HEK293T (cell line): ENCODE data around the gene GPR149.

Source experiments
- CTCF ChIA-PET: fragments of 350-600 bp; formaldehyde crosslinking; extraction: SDS; loops from one replicate; lab custom pipeline; 2021; ENCODE audit warnings: antibody characterized with exemption, inconsistent platforms; lab: Yijun Ruan, JAX
- POLR2A ChIA-PET: fragments of 350-600 bp; formaldehyde crosslinking; extraction: SDS; loops from one replicate; lab custom pipeline; 2020; ENCODE audit warnings: antibody characterized with exemption, inconsistent platforms; lab: Yijun Ruan, JAX
- DNase-seq: peaks from one replicate; pipeline ENCODE4 v3.0.0; 2012; ENCODE audit warnings: mixed read lengths; ENCODE audit errors: extremely low spot score
- ARNT ChIP-seq: fragments of 450-650 bp; IDR thresholded peaks from 2 replicates; pipeline ENCODE4 v1.6.1; 2017; ENCODE audit warnings: mild to moderate bottlenecking
- BHLHE40 ChIP-seq: fragments of 450-650 bp; IDR thresholded peaks from 2 replicates; pipeline ENCODE4 v1.6.1; 2016; ENCODE audit warnings: mild to moderate bottlenecking, moderate library complexity, borderline replicate concordance
- CTBP1 ChIP-seq: fragments of 450-650 bp; IDR thresholded peaks from 2 replicates; pipeline ENCODE4 v1.6.1; 2016; ENCODE audit warnings: borderline replicate concordance
- ELF4 ChIP-seq: fragments of 450-650 bp; IDR thresholded peaks from 2 replicates; pipeline ENCODE4 v1.6.1; 2017; ENCODE audit warnings: antibody characterized with exemption
- FOXA1 ChIP-seq: fragments of 450-650 bp; IDR thresholded peaks from 2 replicates; pipeline ENCODE4 v1.6.1; 2016; ENCODE audit warnings: mild to moderate bottlenecking
- FOXK2 ChIP-seq: fragments of 450-650 bp; IDR thresholded peaks from 2 replicates; pipeline ENCODE4 v1.6.1; 2016; ENCODE audit warnings: mild to moderate bottlenecking
- FOXM1 ChIP-seq: fragments of 450-650 bp; IDR thresholded peaks from 2 replicates; pipeline ENCODE4 v1.6.1; 2017; ENCODE audit warnings: mild to moderate bottlenecking, borderline replicate concordance
- HDGF ChIP-seq: fragments of 450-650 bp; IDR thresholded peaks from 2 replicates; pipeline ENCODE4 v1.6.1; 2017; ENCODE audit warnings: antibody characterized with exemption, borderline replicate concordance
- L3MBTL2 ChIP-seq: fragments of 450-650 bp; conservative IDR thresholded peaks from 2 replicates; pipeline ENCODE4 v1.6.1; 2016; ENCODE audit warnings: mild to moderate bottlenecking
- LEF1 ChIP-seq: fragments of 450-650 bp; IDR thresholded peaks from 2 replicates; pipeline ENCODE4 v1.6.1; 2017; ENCODE audit warnings: mild to moderate bottlenecking, borderline replicate concordance
- NFRKB ChIP-seq: fragments of 450-650 bp; IDR thresholded peaks from 2 replicates; pipeline ENCODE4 v1.6.1; 2016; ENCODE audit warnings: mild to moderate bottlenecking, moderate library complexity
- SP1 ChIP-seq: fragments of 450-650 bp; IDR thresholded peaks from 2 replicates; pipeline ENCODE4 v1.6.1; 2017
- SUZ12 ChIP-seq: fragments of 450-650 bp; IDR thresholded peaks from 2 replicates; pipeline ENCODE4 v1.6.1; 2016; ENCODE audit warnings: mild to moderate bottlenecking
- TARDBP ChIP-seq: fragments of 450-650 bp; IDR thresholded peaks from 2 replicates; pipeline ENCODE4 v1.6.1; 2016
- ZNF384 ChIP-seq: fragments of 450-650 bp; IDR thresholded peaks from 2 replicates; pipeline ENCODE4 v1.6.1; 2016
- TF ChIP-seq, protein P1 (sequence below): fragments of 450-650 bp; IDR thresholded peaks from 2 replicates; pipeline ENCODE4 v1.6.1; 2016

Gene GPR149

DNA sequence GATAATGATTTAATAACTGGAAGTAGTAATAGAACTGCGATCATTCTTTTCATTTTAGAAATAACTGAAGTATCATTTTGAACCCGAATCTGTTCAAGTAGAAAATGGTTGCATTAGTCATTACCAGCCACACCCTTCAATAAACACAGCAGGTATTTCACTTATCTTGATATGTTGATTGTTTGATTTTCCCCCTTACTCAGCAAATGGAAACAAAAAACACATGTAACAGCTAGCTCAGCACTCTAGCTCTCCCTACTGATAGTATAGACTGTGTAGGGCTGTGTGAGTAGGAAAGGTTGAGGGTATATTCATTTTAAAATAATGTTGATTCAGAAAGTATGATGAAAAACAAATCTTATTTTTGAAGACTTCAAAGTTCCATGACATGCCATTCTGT, 1.1 kb upstream of the GPR149 start:
- ChIA-PET POLR2A (no interaction called here), CTCF (no interaction called here)
- no peak for TF ChIP-seq TARDBP
- TF ChIP-seq SP1 = no peak
- no peak for TF ChIP-seq ARNT
- no peak for TF ChIP-seq FOXA1
- no peak for TF ChIP-seq NFRKB
- no peak for TF ChIP-seq LEF1
- no peak for TF ChIP-seq FOXM1
- no peak for TF ChIP-seq BHLHE40
- TF ChIP-seq, protein P1, sequence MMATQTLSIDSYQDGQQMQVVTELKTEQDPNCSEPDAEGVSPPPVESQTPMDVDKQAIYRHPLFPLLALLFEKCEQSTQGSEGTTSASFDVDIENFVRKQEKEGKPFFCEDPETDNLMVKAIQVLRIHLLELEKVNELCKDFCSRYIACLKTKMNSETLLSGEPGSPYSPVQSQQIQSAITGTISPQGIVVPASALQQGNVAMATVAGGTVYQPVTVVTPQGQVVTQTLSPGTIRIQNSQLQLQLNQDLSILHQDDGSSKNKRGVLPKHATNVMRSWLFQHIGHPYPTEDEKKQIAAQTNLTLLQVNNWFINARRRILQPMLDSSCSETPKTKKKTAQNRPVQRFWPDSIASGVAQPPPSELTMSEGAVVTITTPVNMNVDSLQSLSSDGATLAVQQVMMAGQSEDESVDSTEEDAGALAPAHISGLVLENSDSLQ = no peak
- no peak for TF ChIP-seq ELF4
- TF ChIP-seq L3MBTL2 = no peak
- TF ChIP-seq HDGF = no peak
- no peak for DNase-seq

DNA sequence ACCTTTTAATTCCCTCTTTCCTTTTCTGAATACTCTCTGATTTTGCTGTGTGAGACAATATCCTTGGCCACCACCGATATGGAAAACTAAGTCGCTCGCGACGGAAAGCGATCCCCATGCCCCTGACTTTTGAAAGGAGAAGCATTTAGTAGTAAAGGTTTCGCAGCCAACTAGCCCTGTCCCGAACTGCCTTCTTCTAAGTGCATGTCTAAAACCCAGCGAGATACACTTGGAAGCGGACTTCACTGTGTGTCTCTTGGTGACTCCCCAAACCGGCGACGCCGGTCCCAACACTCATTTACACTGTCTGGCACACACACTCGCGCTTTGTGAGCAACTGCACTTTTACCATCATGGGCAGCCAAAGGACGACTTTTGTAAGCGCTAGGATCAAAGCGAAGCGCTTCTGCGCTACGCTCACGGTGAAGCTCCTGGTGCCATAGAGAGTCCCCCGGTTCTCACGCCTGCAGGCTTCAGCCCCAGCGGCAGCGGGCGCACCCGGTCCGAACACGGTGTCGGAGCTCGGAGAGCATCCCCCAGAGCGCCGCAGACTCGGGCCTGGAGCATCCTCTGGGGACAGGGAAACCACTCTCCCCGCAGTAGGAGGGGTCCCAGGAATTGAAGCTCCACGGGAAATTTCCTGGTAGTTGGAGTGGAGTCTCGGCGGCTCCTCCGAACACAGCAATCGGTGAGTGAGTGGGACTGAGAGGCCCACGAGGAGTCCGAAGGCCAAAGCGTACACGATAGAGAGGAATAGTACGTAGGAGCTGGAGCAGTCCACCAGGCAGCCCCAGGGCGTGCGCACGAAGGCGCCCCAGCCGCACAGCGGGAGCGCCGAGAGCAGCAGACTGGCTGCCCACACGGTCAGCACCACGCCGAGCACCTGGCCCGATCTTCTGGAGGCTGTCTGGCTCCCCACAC, 1.4 kb downstream of the GPR149 start:
- POLR2A ChIA-PET = no interaction called here
- TF ChIP-seq L3MBTL2 = peak; percentile 29; the same call in 1 of the 2 replicates
- TF ChIP-seq NFRKB = no peak
- CTCF ChIA-PET = no interaction called here
- no peak for DNase-seq

DNA sequence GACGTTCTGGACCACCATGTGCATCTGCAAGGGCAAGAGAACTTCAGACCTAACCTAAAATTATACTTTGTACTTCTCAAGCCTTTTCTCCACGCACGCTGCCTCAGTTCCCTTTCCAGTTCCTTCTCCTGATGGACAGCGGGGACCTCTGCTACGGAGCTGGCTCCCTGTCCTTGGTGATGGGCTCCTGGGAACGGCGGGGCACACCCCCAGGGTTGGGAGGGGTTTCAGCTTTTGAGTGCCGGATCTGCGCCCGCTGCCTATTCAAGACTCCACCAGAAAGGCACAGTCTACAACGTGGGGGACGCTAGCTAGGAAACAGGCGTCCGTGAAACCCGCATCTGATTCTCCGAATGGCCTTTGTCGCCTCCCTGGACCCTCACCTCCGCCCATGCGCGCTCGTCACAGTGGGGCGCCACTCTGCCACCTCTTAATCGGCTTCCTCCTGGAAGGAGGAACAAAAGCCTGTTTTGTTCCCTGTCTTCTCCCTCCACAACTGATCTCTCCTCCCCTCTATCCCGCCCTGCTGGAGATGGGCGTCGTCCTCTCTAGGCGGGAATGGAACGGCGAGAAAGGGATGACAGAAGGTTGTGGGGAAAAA, 2.2 kb downstream of the GPR149 start:
- CTCF ChIA-PET = no interaction called here
- TF ChIP-seq SP1 = no peak
- no peak for TF ChIP-seq FOXM1
- no peak for TF ChIP-seq FOXA1
- TF ChIP-seq FOXK2 = no peak
- TF ChIP-seq BHLHE40 = no peak
- TF ChIP-seq L3MBTL2 = peak; percentile 61
- TF ChIP-seq ELF4 = no peak
- POLR2A ChIA-PET = no interaction called here
- DNase-seq = no peak

DNA sequence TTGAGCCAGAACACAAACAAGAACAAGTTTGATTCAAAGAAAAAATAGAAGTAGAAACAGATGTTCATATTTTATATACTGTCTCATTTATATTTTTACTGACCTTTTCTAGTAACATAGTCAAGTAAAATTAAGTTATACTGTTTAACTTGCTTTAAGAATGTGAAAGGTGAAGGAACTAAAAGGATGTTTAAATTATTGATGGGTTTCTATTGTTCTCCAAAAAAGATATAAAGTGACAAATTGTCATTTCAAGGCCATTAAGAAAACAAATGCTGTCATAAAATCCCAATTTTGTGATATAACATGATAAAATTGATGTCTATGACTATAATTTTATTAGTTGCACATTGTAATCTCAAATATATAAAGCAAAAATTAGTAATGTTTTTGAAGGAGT, 7.3 kb downstream of the GPR149 start:
- ChIA-PET POLR2A (no interaction called here), CTCF (no interaction called here)
- no peak for DNase-seq
- TF ChIP-seq NFRKB (no peak), ARNT (no peak), CTBP1 (no peak), ELF4 (no peak), ZNF384 (no peak), HDGF (no peak), FOXA1 (no peak)

DNA sequence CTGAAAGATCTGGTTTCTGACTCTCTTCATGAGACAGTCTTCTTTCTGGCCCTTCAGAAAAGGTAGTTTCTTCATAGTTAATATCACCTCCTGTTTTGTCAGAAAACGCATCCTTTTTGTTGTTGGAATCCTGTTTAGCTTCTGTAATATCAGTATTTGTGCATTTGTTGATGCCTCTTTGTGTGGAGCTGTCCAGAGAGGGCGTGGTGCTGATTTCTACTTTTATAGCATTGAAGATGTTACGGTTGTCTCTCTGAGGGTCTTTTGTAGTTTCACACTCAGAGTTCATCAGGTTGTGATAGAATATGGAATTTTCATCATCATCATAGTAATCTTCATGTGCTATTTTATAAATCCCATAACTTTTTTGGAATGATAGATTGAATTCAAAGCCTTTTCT, 8.9 kb downstream of the GPR149 start:
- ChIA-PET CTCF (no interaction called here), POLR2A (no interaction called here)
- no peak for DNase-seq
- TF ChIP-seq HDGF = no peak
- TF ChIP-seq SP1 = no peak
- TF ChIP-seq ARNT = no peak
- TF ChIP-seq NFRKB = no peak
- TF ChIP-seq, protein P1 = no peak
- no peak for TF ChIP-seq TARDBP
- TF ChIP-seq FOXK2 = no peak
- TF ChIP-seq ELF4 = no peak
- TF ChIP-seq ZNF384 = no peak
- no peak for TF ChIP-seq LEF1

DNA sequence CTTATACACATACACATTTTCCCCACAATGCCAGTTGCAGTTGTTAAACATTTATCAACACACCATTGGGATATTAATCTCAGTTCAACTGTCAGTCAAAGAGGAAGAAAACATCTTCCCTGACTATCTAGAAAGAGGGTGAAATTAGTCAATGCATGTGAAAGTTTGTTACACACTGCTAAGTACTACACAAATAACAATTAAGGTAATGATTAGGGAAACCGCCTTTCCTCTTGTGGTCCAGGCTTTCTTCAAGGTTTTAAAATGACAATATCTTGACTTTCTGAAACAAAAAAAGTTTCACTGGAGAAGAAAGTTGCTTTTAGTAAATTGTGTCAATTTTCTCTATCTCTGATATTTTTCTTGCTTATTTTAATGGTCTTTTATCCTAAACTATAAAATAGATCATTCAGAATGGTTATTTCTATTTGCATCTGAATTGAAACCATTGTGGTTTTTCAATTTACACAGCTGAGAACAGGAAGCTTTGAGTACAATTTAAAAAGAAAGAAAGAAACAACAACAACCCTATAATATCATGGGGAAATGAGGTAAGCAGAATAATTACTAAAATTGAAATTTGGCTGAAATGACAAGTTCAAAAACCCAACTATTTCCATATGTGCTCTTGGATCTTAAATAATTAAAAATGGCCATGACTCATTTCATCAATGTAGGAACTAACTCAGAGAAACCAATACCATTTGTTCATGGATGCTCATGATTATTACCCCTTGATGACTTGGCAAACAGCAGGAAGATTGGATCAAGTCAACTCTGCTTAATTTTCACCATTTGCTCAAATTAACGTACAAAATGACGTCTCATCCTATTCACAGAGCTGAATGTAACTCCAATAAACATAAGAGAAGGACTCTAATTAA, 31.7 kb downstream of the GPR149 start:
- CTCF ChIA-PET = no interaction called here
- POLR2A ChIA-PET = no interaction called here
- no peak for TF ChIP-seq FOXK2
- TF ChIP-seq LEF1 = no peak
- TF ChIP-seq ZNF384 = no peak
- TF ChIP-seq HDGF = no peak
- TF ChIP-seq SUZ12 = no peak
- no peak for TF ChIP-seq FOXM1
- TF ChIP-seq, protein P1 = no peak
- no peak for TF ChIP-seq FOXA1
- no peak for TF ChIP-seq ARNT
- no peak for TF ChIP-seq TARDBP
- TF ChIP-seq BHLHE40 = no peak
- no peak for TF ChIP-seq L3MBTL2
- DNase-seq = no peak
